Measurements from ENCODE around the gene MYBPC1. TPM values are rescaled to one million over a fixed set of nuclear protein-coding genes. Genes with fewer than 3 reads are reported as not detected.

The MYBPC1 gene
- total and polyA plus RNA-seq, 2 of the 13 experiments (the other 11 are each of a cell fraction or from before 2014, with no cell fraction given), result 0.31 to 0.53 TPM

DNA sequence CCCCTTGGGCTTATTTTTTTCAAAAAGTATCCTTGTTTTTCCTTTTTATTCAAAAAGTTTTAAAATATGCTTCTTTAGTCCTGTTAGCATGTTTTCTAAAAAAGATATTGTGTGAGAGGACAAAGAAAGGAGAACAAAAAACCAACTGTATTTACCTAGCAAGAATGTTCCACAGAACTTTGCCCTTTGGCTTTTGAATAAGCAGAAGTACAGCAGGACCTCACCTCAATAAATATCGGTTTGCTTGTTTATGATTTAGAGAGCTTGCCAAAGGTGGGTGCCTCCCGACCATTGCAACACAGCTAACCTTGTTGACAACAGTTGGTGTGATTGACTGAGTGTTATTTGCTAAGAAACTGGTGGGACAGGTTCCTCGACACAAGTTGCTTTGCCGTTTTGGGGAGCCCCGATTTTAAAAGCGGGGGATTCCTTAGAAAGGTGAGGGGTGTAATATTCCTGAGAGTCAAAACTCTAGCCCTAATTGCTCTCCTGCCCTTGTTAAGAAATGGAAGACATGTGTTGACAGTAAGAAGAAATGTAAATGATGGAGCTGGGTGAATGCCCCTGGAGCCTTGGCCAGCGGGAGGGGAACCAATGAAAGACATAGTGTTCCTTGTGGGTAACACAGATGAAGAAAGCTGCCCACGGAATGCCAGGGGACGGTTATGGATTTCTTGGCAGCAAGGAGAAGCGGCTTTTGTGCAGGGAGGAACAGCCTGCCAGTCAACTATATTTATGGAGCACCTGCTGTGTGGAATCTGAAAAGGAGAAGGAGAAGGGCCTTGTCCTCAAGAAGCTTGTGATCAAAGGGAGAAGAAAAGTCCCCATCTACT lies 13.7 kb downstream of the MYBPC1 start (continued):
- TF ChIP-seq ATF7-NPFF (CRISPR knock-in tag; IDR thresholded peaks at IDR 0.05; ENCODE audit: low read depth) (no peak), GFI1 (CRISPR knock-in tag; IDR thresholded peaks at IDR 0.05; ENCODE audit: borderline replicate concordance) (peak; percentile 94), ETV5 (CRISPR knock-in tag; IDR thresholded peaks at IDR 0.05; ENCODE audit: borderline replicate concordance) (peak; percentile 80), ZMYM4 (CRISPR knock-in tag; IDR thresholded peaks at IDR 0.05) (peak; percentile 80), ZNF879 (CRISPR knock-in tag; IDR thresholded peaks at IDR 0.05) (0 out of 2 replicates have a peak, but pooled peaks have one; percentile 42), FOXJ3 (CRISPR knock-in tag; IDR thresholded peaks at IDR 0.05; ENCODE audit: borderline replicate concordance) (peak; percentile 99), TMF1 (CRISPR knock-in tag; IDR thresholded peaks at IDR 0.05; ENCODE audit: low read depth) (no peak; the same call in 1 of the 2 replicates), NFIB (CRISPR knock-in tag; IDR thresholded peaks at IDR 0.05; ENCODE audit: borderline replicate concordance) (no peak), ARNT (IDR thresholded peaks at IDR 0.05) (no peak), ZNF253 (CRISPR knock-in tag; IDR thresholded peaks at IDR 0.05; ENCODE audit: borderline replicate concordance) (no peak), ZNF441 (CRISPR knock-in tag; IDR thresholded peaks at IDR 0.05; ENCODE audit: borderline replicate concordance) (0 out of 2 replicates have a peak, but pooled peaks have one; percentile 39), ZNF510 (CRISPR knock-in tag; IDR thresholded peaks at IDR 0.05; ENCODE audit: low read depth) (no peak; the same call in 1 of the 2 replicates), ZBTB3 (CRISPR knock-in tag; IDR thresholded peaks at IDR 0.05; ENCODE audit: borderline replicate concordance, low read depth) (no peak), ZNF781 (CRISPR knock-in tag; IDR thresholded peaks at IDR 0.05; ENCODE audit: borderline replicate concordance, not compliant biosample characterization) (no peak), ZFP37 (CRISPR knock-in tag; IDR thresholded peaks at IDR 0.05; ENCODE audit: borderline replicate concordance) (no peak), ZKSCAN8 (CRISPR knock-in tag; IDR thresholded peaks at IDR 0.05; ENCODE audit: borderline replicate concordance) (peak; percentile 54; the same call in 1 of the 2 replicates), ZNF382 (CRISPR knock-in tag; IDR thresholded peaks at IDR 0.05; ENCODE audit: borderline replicate concordance) (no peak), ZNF558 (CRISPR knock-in tag; IDR thresholded peaks at IDR 0.05; ENCODE audit: borderline replicate concordance) (no peak), TCF7L2 (IDR thresholded peaks at IDR 0.05; ENCODE audit: low read depth, low read length) (peak; percentile 91), NCOA1 (CRISPR knock-in tag; IDR thresholded peaks at IDR 0.05) (peak; percentile 94), TEAD2 (CRISPR knock-in tag; IDR thresholded peaks at IDR 0.05) (no peak), ZNF30 (CRISPR knock-in tag; IDR thresholded peaks at IDR 0.05) (no peak), ZSCAN21 (CRISPR knock-in tag; IDR thresholded peaks at IDR 0.05; ENCODE audit: borderline replicate concordance) (peak; percentile 76; the same call in 1 of the 2 replicates)
- TF ChIP-seq, protein P1, sequence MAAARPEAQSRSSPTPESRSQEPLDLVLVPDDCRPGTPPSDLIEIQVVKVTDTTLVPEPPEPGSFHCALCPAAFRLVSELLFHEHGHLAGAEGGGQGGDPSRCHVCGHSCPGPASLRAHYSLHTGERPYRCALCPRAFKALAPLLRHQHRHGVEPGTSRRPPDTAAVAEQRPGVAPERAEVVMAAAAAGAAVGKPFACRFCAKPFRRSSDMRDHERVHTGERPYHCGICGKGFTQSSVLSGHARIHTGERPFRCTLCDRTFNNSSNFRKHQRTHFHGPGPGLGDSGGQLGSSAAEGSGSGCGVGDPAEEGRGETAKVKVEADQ (CRISPR knock-in tag; IDR thresholded peaks at IDR 0.05; ENCODE audit: borderline replicate concordance), result peak; percentile 81; the same call in 1 of the 2 replicates
- TF ChIP-seq, protein P2, sequence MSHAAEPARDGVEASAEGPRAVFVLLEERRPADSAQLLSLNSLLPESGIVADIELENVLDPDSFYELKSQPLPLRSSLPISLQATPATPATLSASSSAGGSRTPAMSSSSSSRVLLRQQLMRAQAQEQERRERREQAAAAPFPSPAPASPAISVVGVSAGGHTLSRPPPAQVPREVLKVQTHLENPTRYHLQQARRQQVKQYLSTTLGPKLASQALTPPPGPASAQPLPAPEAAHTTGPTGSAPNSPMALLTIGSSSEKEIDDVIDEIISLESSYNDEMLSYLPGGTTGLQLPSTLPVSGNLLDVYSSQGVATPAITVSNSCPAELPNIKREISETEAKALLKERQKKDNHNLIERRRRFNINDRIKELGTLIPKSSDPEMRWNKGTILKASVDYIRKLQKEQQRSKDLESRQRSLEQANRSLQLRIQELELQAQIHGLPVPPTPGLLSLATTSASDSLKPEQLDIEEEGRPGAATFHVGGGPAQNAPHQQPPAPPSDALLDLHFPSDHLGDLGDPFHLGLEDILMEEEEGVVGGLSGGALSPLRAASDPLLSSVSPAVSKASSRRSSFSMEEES (CRISPR knock-in tag; IDR thresholded peaks at IDR 0.05), result peak; percentile 79
- TF ChIP-seq, protein P3, sequence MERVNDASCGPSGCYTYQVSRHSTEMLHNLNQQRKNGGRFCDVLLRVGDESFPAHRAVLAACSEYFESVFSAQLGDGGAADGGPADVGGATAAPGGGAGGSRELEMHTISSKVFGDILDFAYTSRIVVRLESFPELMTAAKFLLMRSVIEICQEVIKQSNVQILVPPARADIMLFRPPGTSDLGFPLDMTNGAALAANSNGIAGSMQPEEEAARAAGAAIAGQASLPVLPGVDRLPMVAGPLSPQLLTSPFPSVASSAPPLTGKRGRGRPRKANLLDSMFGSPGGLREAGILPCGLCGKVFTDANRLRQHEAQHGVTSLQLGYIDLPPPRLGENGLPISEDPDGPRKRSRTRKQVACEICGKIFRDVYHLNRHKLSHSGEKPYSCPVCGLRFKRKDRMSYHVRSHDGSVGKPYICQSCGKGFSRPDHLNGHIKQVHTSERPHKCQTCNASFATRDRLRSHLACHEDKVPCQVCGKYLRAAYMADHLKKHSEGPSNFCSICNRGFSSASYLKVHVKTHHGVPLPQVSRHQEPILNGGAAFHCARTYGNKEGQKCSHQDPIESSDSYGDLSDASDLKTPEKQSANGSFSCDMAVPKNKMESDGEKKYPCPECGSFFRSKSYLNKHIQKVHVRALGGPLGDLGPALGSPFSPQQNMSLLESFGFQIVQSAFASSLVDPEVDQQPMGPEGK (CRISPR knock-in tag; IDR thresholded peaks at IDR 0.05), result peak; percentile 77
